HG03025 (cell line): Measurements from ENCODE around the gene MORN5.

Experiments
- ATAC-seq: cut with Tn5 transposase; IDR thresholded peaks from one replicate; pipeline ENCODE4 v1.9.1; 2021; ENCODE audit warnings: mild to moderate bottlenecking, moderate library complexity; ENCODE audit not compliant: unreplicated experiment, low FRiP score

Gene MORN5

DNA sequence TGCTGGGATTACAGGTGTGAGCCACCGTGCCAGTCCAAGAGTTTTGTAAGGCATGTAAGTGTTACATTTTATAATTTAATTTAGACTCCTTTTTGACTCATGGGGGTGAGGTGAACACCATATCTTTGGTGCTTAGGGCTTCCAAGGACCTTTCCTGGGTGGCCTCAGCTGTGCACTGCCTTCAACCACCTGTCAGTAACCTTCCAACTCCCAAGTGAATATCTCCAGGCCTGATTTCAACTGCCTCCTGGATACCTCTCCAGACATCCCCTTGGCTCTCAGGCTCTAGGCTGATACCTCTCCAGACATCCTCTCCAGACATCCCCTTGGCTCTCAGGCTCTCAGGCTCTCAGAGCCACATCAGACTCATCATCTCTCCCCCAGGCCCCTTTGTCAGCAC, 35.7 kb upstream of the MORN5 start:
- ATAC-seq = no peak

DNA sequence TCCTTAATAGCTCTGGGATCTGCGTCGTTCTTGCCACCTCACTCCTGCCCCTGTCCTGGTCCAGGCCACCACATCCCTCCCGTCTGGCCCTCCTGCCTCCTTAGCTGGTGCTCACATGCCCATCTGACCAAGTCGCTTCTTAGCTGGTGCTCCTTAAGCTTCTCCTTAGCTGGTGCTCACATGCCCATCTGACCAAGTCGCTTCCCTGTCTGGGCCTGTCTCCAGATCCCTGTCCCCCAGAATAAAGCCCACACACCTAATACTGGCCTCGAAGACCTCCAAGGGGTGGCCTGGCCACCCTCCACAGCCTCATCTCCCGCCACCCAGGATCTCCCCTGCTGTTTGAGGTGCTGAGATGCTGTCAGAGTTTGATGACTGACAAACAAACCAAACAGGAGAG, 35.2 kb upstream of the MORN5 start:
- no peak for ATAC-seq

DNA sequence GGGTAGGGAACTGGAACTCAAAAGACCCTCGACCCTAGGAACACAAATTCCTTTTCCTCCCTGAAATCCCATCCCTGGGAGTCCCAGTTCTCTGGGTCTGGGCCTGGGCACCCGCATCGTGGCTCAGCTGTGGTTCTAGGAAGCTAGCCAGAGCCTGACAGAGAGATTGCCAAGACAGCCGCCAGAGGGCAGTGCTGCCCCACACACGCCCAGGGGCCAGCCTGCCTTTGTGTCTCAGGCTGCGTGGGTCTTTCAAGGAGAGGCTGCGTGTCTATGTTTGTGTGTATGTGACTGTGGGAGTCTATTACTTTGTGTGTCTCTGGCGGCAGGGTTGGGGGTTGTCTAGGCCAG, 34.6 kb upstream of the MORN5 start:
- ATAC-seq = no peak

DNA sequence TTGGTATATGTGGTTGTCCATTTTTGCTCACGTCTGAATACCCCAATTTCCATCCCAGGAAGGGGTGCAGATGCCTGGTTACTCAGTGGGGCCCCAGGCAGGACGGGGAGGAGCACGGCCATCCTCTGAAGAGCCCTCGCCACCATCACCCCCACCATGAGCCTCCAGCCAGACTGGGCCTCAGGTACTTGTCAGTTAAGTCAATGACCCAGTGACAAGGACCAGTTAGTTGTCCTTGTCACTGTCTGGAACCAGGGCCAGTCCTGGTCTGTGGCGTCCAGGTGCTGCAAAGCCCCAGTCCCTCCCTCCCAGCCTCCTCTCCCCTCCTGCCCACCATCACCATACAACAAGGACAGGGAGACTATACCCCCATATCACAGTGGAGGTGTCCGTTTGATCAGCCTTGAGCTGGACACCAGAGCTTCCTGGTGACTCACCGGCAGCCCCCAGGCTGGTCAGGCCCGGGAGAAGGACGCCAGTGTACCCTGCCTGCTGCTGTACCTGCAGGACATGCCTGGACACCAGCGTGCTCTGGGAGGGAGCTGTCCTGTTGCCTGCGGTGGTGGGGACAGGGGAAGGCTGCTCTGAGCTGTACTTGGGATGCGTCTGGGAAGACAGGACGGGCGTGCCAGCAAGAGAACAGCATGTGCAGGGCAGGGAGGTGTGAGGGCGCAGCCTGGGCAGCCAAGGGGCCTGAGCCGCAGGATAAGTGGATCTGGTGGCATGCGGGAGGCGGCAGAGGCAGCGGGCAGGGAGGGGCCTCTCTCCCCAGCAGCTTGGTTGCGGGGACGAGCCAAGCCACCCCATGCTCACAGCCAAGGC, 34.0 kb upstream of the MORN5 start:
- ATAC-seq = no peak

DNA sequence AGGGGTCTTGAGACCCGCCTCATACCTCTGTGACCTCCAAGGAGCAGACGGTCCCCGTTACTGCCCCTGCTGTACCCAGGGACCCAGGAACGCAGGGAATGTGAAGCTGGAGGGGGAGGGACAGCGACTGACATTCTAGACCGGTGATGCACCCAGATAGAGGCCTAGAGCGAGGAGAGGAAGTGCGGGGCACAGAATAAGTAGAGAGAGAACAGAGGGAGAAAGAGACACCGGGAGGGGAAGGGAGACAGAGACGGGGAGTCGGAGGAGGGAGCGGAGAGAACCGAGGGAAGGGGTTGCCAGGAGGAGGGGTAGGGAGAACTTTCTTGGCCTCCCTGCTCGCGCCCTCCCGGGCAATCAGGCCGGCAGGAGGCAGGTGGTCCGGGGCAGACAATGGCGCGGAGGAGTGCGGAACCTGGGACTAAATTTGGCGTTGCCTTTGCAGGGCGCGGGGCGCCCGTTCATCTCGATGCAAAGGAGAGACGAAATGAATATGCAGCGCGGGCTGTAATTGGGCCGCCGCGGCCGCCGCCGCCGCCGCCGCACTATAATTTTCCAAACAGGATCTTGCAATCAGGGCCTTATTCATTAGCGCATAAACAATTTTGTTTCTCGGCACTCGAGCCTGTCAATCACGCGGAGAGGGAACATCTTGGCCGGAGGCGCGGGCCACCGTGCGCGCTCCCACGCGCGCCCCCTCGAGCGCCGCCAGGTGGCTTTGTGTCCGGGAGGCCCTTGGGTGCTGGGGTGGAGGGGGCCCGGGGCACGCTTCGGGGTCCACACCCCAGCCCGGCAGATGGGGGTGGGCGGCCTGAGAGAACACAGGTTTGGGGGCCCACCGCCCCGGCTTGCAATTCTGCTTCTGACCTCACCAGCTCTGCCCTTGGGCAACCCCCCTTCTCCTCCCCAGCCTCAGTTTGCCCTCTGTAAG, 33.1 kb upstream of the MORN5 start:
- no peak for ATAC-seq

DNA sequence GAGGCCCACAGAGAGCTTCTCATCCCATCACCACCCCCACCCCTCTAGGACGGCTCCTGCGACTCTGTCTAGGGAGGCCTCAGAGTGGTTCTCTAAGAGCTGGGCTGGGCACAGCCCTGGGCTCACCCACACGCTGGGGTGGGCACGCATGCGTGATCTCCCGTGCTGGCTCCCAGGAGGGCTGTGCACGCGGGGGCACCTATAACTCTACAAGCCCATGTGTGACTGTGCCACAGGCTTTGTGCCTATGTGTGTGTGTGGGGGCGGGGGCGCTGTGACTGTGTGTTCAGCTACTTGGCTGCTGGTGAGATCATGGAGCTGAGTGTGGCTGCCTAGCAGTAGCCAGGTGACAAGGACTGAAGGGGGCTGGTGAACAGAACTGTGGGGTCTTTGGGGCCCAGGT, 32.3 kb upstream of the MORN5 start:
- ATAC-seq = no peak

DNA sequence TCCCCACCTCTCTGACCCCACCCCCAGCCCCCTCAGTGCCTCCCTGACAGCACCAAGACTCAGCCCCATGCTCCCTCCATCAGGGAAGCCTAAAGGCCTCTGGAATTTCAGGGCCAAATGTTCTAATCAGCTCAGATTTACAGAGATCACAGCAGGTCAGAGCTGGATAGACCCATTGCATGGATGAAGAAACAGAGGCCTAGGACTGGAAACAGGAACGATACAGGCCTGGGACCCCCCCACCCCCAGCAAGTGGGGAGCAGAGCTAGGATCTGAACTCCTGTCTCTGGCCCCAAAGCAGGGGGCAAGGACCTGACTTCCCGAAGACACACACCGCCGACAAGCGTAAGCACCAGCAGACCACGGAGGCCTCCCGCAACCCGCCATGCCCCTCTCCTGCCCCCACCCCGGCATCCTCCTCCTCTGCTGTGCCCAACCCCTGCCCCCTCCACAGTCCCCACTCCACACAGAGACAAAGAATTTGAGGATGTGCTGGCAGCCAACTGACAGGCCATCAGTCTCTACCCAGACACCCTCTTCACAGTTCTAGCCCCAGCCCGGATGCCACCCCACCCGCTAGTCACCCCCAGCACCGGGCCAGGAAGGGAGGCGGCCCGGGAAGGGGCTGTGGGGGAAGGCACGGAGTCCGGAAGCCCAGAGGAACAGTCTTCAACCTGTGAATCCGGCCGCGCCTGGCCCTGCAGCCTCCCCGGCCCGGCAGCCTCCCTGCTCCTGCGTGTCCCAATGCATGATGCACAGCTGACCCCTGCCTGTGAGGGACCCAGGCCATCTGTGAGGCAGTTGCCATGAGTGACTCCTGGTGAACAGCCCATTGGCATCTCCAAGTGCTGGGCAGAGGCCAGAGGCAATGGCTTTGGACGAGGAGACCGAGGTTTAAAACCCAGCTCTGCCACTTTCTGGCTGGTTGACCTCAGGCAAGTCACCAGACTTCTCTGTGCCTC, 31.4 kb upstream of the MORN5 start:
- ATAC-seq = no peak

DNA sequence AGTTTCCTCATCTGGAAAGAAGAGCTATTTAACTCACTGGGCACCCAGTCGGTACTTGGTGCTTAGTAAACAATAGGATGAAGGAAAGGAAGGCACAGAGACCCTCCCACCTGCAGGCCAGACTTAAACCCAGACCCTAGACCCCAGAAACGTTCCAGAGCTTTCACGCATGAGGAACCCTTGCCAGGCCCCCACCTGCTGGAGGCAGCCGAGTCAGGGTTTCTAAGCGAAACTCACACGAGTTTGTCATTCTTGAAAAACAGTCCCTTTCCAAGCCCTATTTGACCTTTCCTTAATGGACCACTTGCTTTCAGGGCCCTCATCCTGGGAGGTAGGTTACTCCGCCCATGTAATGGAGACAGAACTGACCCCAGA, 30.8 kb upstream of the MORN5 start:
- ATAC-seq = no peak

DNA sequence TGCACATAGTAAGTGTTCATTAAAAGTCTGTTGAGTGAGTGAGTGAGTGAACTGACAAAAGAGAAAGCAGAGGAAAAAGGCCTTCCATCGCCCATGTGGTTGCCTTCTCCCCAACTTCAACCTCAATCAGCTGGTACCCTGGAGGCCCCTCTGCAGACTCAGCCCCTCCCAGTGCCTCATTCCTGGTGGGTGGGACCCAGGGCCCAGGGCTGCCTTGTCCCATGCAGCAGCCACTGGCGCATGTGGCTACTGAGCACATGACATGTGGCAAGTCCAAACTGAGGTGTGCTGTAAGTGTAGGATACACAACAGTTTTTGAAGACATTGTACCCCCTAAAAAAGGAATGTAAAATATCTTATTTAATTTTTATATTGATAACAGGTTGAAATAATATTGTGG, 29.7 kb upstream of the MORN5 start:
- ATAC-seq = no peak

DNA sequence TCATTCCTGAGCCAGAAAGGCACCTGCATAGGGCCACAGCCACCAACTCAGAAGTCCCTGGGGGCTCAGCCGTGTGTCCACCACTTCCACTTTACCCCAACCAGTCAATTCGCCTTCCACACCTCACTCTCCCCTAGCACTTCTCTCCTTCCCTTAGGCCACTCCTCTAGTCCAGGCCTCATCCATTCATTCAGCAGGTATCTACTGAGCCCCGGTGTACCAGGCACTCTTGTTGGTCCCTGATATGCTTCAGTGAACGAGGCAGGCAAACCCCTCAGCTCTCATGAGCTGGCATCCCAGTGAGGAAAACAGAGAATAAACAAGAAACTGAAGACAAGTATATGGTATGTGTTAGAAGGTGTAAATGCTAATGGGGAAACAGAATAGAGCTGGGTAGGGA, 28.9 kb upstream of the MORN5 start:
- no peak for ATAC-seq

DNA sequence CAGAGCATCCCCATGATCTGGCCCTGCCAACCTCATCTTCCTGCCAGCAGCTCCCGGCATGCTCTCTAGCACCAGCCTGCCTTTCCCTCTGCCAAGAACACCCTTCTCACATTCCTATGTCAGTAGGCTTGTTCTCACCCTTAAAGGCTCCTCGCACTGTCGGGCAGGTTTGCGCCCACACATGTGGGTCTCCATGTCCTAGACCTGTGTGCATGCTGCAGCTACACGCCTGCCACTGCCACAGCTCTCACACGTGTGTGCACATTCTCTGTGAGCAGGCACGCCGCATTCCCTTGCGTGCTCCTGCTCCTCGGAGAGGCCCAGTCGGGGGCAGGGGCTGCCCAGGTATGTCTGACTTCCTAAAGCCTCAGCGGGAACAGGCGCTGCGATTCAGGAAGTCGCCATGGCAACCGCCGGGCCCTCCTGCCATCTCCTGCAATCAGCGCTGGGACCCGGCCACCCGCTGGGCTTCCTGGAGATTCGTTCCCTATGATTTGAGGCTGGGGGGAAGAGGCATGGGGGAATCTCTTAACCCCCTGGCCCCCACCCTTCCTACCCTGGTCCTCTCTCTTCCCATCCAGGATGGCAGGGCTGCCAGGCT, 28.2 kb upstream of the MORN5 start:
- ATAC-seq = no peak

DNA sequence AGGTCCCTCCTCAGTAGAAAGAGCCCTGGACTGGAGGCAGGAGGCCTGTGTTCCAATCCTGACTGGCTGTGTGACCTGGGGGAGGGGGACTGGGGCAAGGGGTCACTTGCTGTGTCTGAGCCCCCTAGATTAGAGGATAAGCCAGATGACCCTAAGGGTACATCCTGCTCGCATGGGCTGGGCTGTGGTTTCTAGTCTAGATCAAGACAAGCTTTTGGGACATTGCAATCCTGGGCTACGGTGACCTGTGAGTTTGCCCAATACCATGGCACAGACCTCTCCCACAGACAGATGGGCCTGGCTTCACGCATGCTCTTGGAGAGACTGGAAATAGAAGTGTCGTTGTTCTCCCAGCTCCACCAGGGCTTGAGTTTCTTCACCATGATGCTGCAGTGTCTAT, 27.2 kb upstream of the MORN5 start:
- no peak for ATAC-seq

DNA sequence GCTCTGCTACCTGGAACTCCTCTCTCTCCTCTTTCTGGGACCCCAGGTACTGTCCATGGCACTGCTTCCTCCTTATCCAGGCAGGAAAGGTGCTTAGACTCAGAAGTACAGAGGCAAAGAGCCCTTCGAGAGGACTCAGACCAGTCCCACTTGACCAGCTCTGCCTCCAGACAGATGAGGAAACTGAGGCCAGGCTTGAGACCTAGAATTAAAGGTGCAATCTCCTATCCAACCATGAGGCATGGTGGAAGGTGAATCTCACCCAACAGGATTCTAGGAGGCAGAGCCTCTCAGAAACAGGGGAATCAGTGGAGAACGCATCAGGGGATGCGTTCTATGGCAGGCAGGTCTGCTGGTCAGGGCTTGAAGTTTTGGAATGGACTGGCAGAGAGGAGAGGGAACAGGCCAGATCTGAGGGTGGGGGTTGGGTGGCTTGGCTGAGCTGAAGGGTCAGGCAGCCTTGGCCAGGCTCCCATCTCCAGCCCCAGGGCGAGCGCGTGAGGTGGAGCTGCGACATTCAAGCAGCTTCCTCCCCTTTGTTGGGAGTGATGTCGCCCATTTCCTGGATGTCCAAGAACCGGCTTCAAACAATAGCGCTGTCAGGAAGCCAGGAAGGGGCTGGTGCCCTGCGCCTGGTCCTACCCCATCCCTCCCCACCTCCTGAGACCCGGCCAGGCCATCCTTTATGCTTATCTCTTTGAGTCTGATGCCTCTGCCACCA, 26.3 kb upstream of the MORN5 start:
- ATAC-seq = no peak

DNA sequence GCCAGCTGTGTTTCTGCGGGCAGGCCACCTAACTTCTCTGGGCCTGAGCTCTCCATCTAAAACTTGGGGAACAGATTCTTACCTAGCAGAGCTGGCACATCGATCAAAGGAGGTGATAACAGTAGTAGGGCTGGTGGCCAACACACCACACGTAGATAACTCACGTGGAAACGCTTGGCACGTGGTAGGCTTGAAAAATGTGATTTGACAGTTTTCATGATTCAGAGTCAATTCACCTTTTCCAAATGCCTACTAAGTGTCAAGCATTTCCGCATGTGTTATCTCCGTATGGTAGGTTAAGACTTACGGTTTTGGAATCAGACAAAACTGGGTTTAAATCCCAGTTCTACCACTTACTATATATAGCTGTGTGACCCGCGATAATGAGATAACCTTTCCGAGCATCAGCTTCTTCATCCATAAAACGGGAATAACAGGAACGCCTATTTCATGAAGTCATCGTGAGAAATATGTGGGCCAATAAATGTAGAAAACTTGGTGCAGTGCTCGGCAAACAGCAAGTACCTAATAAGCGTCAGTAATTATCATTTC, 25.6 kb upstream of the MORN5 start:
- ATAC-seq = no peak

DNA sequence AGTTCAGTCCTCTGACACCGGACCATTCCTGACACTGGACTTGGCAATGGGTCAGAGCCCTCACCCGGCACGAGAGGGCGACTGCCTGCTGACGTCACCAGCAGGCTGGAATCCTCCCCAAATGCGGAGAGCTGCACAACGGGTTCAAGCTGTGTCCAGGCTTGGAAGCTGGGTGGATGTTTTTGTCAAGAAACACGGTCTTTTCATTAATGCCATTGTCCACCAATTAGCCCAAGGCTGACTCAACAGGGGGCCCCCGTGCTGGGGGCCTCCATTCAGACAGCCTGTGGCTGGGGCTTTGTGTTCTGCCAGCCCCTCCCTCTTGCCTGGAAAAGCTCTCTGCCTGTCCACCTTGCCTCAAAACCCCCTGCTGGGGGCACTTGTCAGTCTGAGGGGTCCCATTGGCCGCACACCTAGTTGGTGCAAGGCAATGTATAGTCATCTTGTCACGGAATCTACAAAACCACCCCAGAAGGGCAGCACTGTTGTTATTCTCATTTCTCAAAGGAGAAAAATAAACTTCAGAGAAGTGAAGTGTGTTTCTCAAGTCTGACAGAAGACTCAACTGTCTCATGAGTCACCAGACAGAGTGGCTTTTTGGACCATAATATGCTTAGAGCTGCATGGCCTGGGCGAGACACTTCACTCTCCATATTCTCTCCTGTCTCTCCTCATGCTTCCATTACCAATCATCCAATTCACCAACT, 24.7 kb upstream of the MORN5 start:
- ATAC-seq = no peak

DNA sequence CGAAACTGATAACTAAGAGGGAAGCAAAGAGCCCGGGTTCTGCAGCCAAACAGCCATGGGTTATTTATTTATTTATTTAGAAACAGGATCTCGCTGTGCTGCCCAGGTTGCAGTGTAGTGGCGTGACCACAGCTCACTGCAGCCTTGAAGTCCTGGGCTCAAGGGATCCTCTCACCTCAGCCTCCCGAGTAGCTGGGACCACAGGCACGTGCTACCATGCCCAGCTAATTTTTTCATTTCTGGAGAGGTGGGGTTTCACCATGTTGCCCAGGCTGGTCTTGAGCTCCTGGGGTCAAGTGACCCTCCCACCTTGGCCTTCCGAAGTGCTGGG, 24.2 kb upstream of the MORN5 start:
- no peak for ATAC-seq

DNA sequence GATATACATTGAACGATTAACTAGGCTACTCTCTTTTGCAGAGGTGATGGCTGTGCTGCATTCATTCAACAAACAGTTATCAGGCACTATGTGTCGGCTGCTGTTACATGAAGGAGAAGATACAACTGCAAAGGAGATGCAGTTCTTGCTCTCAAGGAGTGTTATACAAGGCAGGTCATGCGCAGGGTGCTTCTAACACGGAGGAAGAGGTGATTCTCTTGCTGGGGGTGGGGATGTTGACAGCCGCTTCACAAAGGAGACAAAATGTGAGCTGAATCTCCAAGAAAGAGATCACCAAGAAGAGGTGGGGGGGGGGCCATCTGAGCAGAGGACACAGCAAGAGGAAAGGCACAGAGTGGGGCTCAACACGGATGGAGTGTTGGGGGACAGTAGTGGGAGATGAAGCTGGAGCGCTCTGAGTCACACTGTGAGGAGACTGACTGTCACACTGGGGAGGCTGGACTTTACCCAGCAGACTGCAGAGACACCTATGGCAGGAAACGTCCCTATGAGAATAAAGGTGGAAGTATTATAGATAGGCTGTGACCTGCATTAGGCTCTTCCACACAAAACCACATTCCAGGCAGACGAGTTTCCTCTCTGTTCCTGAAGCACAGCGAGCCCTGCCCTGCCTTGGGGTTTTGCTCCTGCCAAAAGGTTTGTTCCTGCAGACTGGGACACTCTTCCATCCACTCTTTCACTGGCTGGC, 21.0 kb upstream of the MORN5 start:
- no peak for ATAC-seq
